NCI-H1436 treated with DMSO at 0.1 percent for 48 hours (cell line): Measurements from ENCODE around the gene WFDC6.
"Not testable (repeated sequence)": the region's sequence is repeated elsewhere in the genome, so short reads cannot be mapped to it uniquely, and the experiment has no call there.

Experiments used
- DNase-seq: peaks from one replicate; lab custom pipeline; 2025; lab: John Stamatoyannopoulos, UW

Gene WFDC6

GRCh38 chr20:45539382-45539781 is at the start of gene WFDC6:
TSS of gene WFDC6 (minus strand) at chr20:45539482. CDS start at chr20:45539407, 75 bp downstream.
- DNase-seq: no peak

GRCh38 chr20:45588800-45589199 is 49.5 kb upstream of the WFDC6 start:
- DNase-seq: no peak

- not testable (repeated sequence) for DNase-seq
Observed at GRCh38 chr20:45585986-45586385, 46.7 kb upstream of the WFDC6 start.

GRCh38 chr20:45584294-45584693 is 45.0 kb upstream of the WFDC6 start:
- not testable (repeated sequence) for DNase-seq

- DNase-seq: no peak
Observed at GRCh38 chr20:45583502-45583901, 44.2 kb upstream of the WFDC6 start.

- no peak for DNase-seq
Observed at GRCh38 chr20:45581702-45582101, 42.4 kb upstream of the WFDC6 start.

- no peak for DNase-seq
Observed at GRCh38 chr20:45579184-45579583, 39.9 kb upstream of the WFDC6 start, which contains the start of gene WFDC8. TSS of gene WFDC8 (minus strand) at chr20:45579284. CDS start at chr20:45579247, 37 bp downstream.

GRCh38 chr20:45578231-45578630 is 38.9 kb upstream of the WFDC6 start:
- DNase-seq: no peak

GRCh38 chr20:45576995-45577394 is 37.7 kb upstream of the WFDC6 start:
- no peak for DNase-seq

- no peak for DNase-seq
Observed at GRCh38 chr20:45575931-45576330, 36.6 kb upstream of the WFDC6 start.

GRCh38 chr20:45569650-45570049 is 30.4 kb upstream of the WFDC6 start:
- DNase-seq: not testable (repeated sequence)

- DNase-seq: no peak
Observed at GRCh38 chr20:45564760-45565276, 25.5 kb upstream of the WFDC6 start.

GRCh38 chr20:45555198-45555597 is 15.9 kb upstream of the WFDC6 start:
- DNase-seq: no peak

GRCh38 chr20:45552456-45552855 is 13.2 kb upstream of the WFDC6 start:
- no peak for DNase-seq

GRCh38 chr20:45550765-45551164 is 11.5 kb upstream of the WFDC6 start:
- DNase-seq: no peak

- DNase-seq: no peak
Observed at GRCh38 chr20:45548410-45548809, 9.1 kb upstream of the WFDC6 start.

- no peak for DNase-seq
Observed at GRCh38 chr20:45547206-45547770, 8.0 kb upstream of the WFDC6 start, which contains the start of gene EPPIN. TSS of gene EPPIN (minus strand) at chr20:45547401. CDS start at chr20:45547357, 44 bp downstream.

- no peak for DNase-seq
Observed at GRCh38 chr20:45545754-45546453, 6.6 kb upstream of the WFDC6 start.

- no peak for DNase-seq
Observed at GRCh38 chr20:45545351-45545750, 6.1 kb upstream of the WFDC6 start.

GRCh38 chr20:45538209-45538799 is 978 bp downstream of the WFDC6 start:
- no peak for DNase-seq

GRCh38 chr20:45527294-45527693 is 12.0 kb downstream of the WFDC6 start:
- no peak for DNase-seq

- no peak for DNase-seq
Observed at GRCh38 chr20:45523821-45524220, 15.5 kb downstream of the WFDC6 start.

GRCh38 chr20:45518282-45518681 is 21.0 kb downstream of the WFDC6 start:
- no peak for DNase-seq
